GM12872 (cell line): ENCODE measurements around the gene MRC1.

Source experiments
- TF ChIP-seq, protein P1 (sequence below): IDR thresholded peaks from 3 replicates; pipeline ENCODE4 v1.5.1; 2011; ENCODE audit warnings: low read depth, mild to moderate bottlenecking, low read length, moderate library complexity; ENCODE audit not compliant: insufficient read depth

MRC1 gene

GRCh38 chr10:17814973-17815372 lies 5.8 kb downstream of the MRC1 start:
- TF ChIP-seq, protein P1, sequence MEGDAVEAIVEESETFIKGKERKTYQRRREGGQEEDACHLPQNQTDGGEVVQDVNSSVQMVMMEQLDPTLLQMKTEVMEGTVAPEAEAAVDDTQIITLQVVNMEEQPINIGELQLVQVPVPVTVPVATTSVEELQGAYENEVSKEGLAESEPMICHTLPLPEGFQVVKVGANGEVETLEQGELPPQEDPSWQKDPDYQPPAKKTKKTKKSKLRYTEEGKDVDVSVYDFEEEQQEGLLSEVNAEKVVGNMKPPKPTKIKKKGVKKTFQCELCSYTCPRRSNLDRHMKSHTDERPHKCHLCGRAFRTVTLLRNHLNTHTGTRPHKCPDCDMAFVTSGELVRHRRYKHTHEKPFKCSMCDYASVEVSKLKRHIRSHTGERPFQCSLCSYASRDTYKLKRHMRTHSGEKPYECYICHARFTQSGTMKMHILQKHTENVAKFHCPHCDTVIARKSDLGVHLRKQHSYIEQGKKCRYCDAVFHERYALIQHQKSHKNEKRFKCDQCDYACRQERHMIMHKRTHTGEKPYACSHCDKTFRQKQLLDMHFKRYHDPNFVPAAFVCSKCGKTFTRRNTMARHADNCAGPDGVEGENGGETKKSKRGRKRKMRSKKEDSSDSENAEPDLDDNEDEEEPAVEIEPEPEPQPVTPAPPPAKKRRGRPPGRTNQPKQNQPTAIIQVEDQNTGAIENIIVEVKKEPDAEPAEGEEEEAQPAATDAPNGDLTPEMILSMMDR = no peak

DNA sequence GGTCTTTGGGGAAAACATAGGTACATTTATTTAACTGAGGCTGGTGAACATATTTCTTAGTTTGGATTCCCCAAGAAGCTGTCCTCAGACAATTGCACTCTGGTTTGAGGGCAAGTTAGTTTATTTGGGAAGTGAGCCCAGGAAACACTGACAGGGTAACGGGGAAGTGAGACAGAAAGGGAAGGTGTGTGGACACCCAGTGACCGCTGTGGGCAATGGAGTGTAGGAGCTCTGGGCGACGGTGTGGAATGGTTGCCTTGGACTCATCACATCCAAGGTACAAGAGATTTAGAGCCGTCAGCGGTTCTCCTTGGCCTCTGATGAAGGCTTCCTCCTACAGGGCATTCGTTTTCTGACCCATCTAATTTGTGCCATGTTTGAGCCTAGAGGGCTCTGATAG lies 7.1 kb downstream of the MRC1 start:
- TF ChIP-seq, protein P1 = no peak

GRCh38 chr10:17817316-17817715 lies 8.2 kb downstream of the MRC1 start:
- TF ChIP-seq, protein P1 = no peak

- TF ChIP-seq, protein P1 = no peak
Measured at GRCh38 chr10:17817790-17818189, 8.6 kb downstream of the MRC1 start.

DNA sequence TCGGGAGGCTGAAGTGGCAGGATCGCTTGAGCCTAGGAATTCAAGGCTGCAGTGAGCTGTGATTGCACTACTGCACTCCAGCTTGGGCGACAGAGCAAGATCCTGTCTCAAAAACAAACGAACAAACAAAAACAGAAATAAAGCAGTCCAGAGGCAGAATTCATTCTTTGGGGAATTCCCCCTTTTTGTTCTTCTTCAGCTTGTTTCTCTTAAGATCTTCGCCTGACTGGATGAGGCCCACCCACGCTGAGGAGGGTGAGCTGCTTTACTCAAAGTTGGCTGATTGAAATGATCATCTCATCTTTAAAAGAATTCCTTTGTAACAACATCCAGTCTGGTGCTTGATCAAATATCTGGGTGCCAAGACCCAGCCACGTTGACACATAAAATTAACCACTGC lies 10.7 kb downstream of the MRC1 start:
- TF ChIP-seq, protein P1 = no peak

DNA sequence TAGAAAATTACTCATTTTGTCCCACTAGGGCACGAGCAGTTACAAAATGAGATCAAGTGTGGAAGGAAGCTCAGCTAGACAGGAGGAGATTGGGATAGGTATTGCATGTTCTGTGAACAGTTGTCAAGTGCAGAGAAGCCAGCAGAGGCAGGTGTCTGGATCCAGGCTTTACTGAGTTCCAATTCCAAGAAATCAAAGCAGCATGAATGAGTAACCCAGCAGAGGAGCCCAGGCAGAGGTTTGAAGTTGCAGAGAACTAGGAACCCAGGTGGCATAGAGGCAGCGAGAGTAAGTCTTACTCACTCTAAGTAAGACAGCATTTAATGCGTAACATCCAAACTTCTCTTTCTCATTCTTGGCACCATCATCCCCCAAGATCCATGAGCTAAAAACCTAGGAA lies 11.8 kb downstream of the MRC1 start:
- TF ChIP-seq, protein P1 = no peak

DNA sequence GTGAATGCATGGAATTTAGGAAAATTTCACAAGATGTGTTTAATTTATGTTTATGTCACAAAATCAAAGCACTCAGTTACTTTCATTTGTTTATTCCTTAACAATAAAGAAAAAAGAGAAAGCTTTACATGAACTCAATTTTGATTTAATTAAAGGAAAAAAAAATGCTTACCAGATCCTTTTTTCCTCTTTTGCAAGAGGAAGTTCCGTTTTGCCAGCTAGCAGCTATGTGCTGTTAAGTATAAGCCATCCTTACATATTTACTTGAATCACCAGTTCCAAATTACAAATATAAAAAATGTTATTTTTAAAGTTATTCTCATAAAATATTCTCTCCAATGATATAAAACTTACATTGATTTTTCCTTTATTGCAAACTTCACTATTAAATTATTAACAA lies 12.7 kb downstream of the MRC1 start:
- TF ChIP-seq, protein P1 = no peak

- TF ChIP-seq, protein P1 = no peak
Measured at GRCh38 chr10:17831341-17831740, 22.2 kb downstream of the MRC1 start.
